SK-N-SH (cell line): ENCODE results near the gene ELOA.
"Not testable (repeated sequence)": the region's sequence is repeated elsewhere in the genome, so short reads cannot be mapped to it uniquely, and the experiment has no call there.

Experiments
- CTCF ChIP-seq: fragments of 200-600 bp; sonication (generic); IDR thresholded peaks from 2 replicates; pipeline ENCODE4 v1.6.1; 2017; ENCODE audit warnings: antibody characterized with exemption, mild to moderate bottlenecking, moderate library complexity
- EZH2phosphoT487 ChIP-seq: fragments of 200-600 bp; sonication (generic); IDR thresholded peaks from 2 replicates; pipeline ENCODE4 v1.6.1; 2017; ENCODE audit warnings: low read depth, mixed run types, mild to moderate bottlenecking, antibody characterized with exemption, moderate library complexity, borderline replicate concordance
- FOXJ3 ChIP-seq: sonication (generic); formaldehyde crosslinking; IDR thresholded peaks from 2 replicates; pipeline ENCODE4 v1.5.1; 2020; ENCODE audit warnings: mild to moderate bottlenecking, missing genetic modification reagents
- FOXM1 ChIP-seq: IDR thresholded peaks from 2 replicates; pipeline ENCODE4 v1.4.0; 2012; ENCODE audit warnings: low read depth, mild to moderate bottlenecking
- GABPA ChIP-seq: IDR thresholded peaks from 2 replicates; pipeline ENCODE4 v1.4.0; 2012; ENCODE audit warnings: low read depth, mild to moderate bottlenecking
- MAX ChIP-seq: IDR thresholded peaks from 2 replicates; pipeline ENCODE4 v1.4.0; 2012; ENCODE audit warnings: low read depth
- NRF1 ChIP-seq: IDR thresholded peaks from 2 replicates; pipeline ENCODE4 v1.6.1; 2012; ENCODE audit warnings: low read depth, mild to moderate bottlenecking, low read length
- POLR2AphosphoS5 ChIP-seq: IDR thresholded peaks from 2 replicates; pipeline ENCODE4 v1.6.1; 2012; ENCODE audit warnings: low read depth, low read length
- RAD21 ChIP-seq: IDR thresholded peaks from 2 replicates; pipeline ENCODE4 v1.6.1; 2012; ENCODE audit warnings: mild to moderate bottlenecking, low read length
- SIN3A ChIP-seq: IDR thresholded peaks from 2 replicates; pipeline ENCODE4 v1.6.1; 2012; ENCODE audit warnings: low read depth, mild to moderate bottlenecking, low read length, moderate library complexity, borderline replicate concordance
- USF1 ChIP-seq: IDR thresholded peaks from 2 replicates; pipeline ENCODE4 v1.4.0; 2012; ENCODE audit warnings: low read depth, borderline replicate concordance
- YY1 ChIP-seq: IDR thresholded peaks from 2 replicates; pipeline ENCODE4 v1.4.0; 2012; ENCODE audit warnings: low read depth, mild to moderate bottlenecking

- TF ChIP-seq CTCF; POLR2AphosphoS5; FOXJ3 (CRISPR knock-in tag); USF1; MAX; GABPA; EZH2phosphoT487; NRF1; RAD21; YY1; SIN3A; FOXM1: not testable (repeated sequence)
Measured at GRCh38 chr1:23733281-23733680, 10.0 kb upstream of the ELOA start.
